ENCODE measurements around the gene VPS33A. TPM values are rescaled to one million over a fixed set of nuclear protein-coding genes. Genes with fewer than 3 reads are reported as not detected.

VPS33A gene
- total RNA-seq, 1 donor from 2014 or later: 22.1 TPM

Other genes starting within 250 kb of the VPS33A start
- gene BCL7A, start 244.6 kb downstream of the VPS33A start, total RNA-seq: 4.6 and 6.8 TPM in 2 replicates
- gene MLXIP, start 187.7 kb downstream of the VPS33A start, total RNA-seq: 16.7 and 35.7 TPM in 2 replicates
- not detected in 2 replicates for gene IL31, start 92.3 kb downstream of the VPS33A start, total RNA-seq
- 0.85 and 1.2 TPM in 2 replicates for gene LRRC43, start 83.4 kb downstream of the VPS33A start, total RNA-seq
- 0.17 TPM in 1 of 2 replicates, not detected in the other for gene B3GNT4, start 62.8 kb downstream of the VPS33A start, total RNA-seq
- 83.0 and 88.0 TPM in 2 replicates for gene DIABLO, start 40.4 kb downstream of the VPS33A start, total RNA-seq
- 49.5 and 51.1 TPM in 2 replicates for gene CLIP1, start 156.2 kb upstream of the VPS33A start, total RNA-seq
- gene ZCCHC8, start 234.4 kb upstream of the VPS33A start, total RNA-seq: 15.0 and 20.1 TPM in 2 replicates